Thyroid gland (tissue), 4 donors: ENCODE measurements around the gene HEXB.

Source experiments
- CTCF ChIP-seq, 6 experiments: fragments of 200-600 bp in 3 of 6; fragments of 450-650 bp in 3 of 6; sonication (generic) in 3 of 6; IDR thresholded peaks; one replicate each; pipeline ENCODE4 v1.5.1; 2016 to 2019; ENCODE audit warnings: antibody characterized with exemption in 6 of 6, mild to moderate bottlenecking in 2 of 6, inconsistent platforms in 1 of 6, moderate library complexity in 1 of 6
- POLR2A ChIP-seq, 2 donors: fragments of 450-650 bp; IDR thresholded peaks; one replicate each; pipeline ENCODE4 v1.6.1; 2017; ENCODE audit warnings: antibody characterized with exemption in 2 of 2, mild to moderate bottlenecking in 2 of 2, moderate library complexity in 1 of 2

DNA sequence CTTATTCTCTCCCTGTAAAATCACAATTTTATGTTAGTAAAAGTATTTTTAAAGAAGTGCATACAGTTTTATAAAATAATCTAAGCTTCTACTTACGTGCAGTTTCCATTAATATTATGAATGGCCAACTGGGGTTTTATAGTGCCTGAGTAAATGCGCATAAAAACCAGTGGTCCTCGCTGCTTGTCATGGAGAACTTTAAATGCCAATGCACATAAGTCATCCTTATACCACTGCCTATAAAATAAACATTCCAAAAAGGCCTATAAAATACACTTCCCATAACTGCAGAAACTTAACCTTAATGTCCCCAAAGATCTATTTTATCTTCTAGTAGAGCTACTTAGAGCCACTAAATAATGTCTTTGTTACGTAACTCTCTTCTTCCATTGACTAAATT, 53.4 kb downstream of the HEXB start:
- TF ChIP-seq CTCF (IDR thresholded peaks at IDR 0.05) (no peak), POLR2A (IDR thresholded peaks at IDR 0.05) (no peak)
